ENCODE measurements around the gene SAFB2. TPM values are rescaled to one million over a fixed set of nuclear protein-coding genes. Genes with fewer than 3 reads are reported as not detected.

The SAFB2 gene
- total RNA-seq, 1 donor, result 38.0 TPM

GRCh38 chr19:5587071-5587455 is 35.5 kb downstream of the SAFB2 start:
- Histone ChIP-seq H2AFZ (ENCODE audit: low read length) (no peak overlapping the region), H3K79me2 (ENCODE audit: insufficient read depth, low read length) (no peaks in the 10 kb centered on the region), H3K4me3 (ENCODE audit: insufficient read depth, low read length) (no peak overlapping the region), H3K4me1 (ENCODE audit: insufficient read depth, low read length) (no peaks in the 10 kb centered on the region), H3K4me2 (ENCODE audit: insufficient read depth, low read length) (no peak overlapping the region), H3K9me3 (ENCODE audit: low read depth, low read length) (no peaks in the 10 kb centered on the region), H3K36me3 (ENCODE audit: insufficient read depth, low read length) (peaks cover 56% of the 10 kb centered on the region), H3K27me3 (ENCODE audit: insufficient read depth, low read length) (no peaks in the 10 kb centered on the region), H3K27ac (ENCODE audit: low read depth, low read length) (no peak overlapping the region), H4K20me1 (ENCODE audit: insufficient read depth, low read length) (peaks cover 19% of the 10 kb centered on the region)
- DNase-seq (ENCODE audit: insufficient read length, low spot score, missing footprints), result peak; percentile 77
- TF ChIP-seq CTCF (IDR thresholded peaks at IDR 0.05; ENCODE audit: extremely low read depth, low read depth, low read length), result no peak

GRCh38 chr19:5586300-5587070 is 36.1 kb downstream of the SAFB2 start:
- no peak overlapping the region for H3K27ac ChIP-seq (ENCODE audit: low read depth, low read length)
- TF ChIP-seq CTCF (IDR thresholded peaks at IDR 0.05; ENCODE audit: extremely low read depth, low read depth, low read length), result no peak

GRCh38 chr19:5585461-5586299 is 36.9 kb downstream of the SAFB2 start:
- no peaks in the 10 kb centered on the region for H3K27me3 ChIP-seq (ENCODE audit: insufficient read depth, low read length)
- TF ChIP-seq CTCF (IDR thresholded peaks at IDR 0.05; ENCODE audit: extremely low read depth, low read depth, low read length), result no peak
- peaks cover 46% of the 10 kb centered on the region for H3K36me3 ChIP-seq (ENCODE audit: insufficient read depth, low read length)
- H3K4me3 ChIP-seq (ENCODE audit: insufficient read depth, low read length), result no peak overlapping the region
- no peak overlapping the region for H3K4me2 ChIP-seq (ENCODE audit: insufficient read depth, low read length)
- peaks cover 17% of the 10 kb centered on the region for H4K20me1 ChIP-seq (ENCODE audit: insufficient read depth, low read length)
- no peak overlapping the region for H3K27ac ChIP-seq (ENCODE audit: low read depth, low read length)
- H3K9me3 ChIP-seq (ENCODE audit: low read depth, low read length), result no peaks in the 10 kb centered on the region
- no peaks in the 10 kb centered on the region for H3K79me2 ChIP-seq (ENCODE audit: insufficient read depth, low read length)
- no peaks in the 10 kb centered on the region for H3K4me1 ChIP-seq (ENCODE audit: insufficient read depth, low read length)
- no peak overlapping the region for H2AFZ ChIP-seq (ENCODE audit: low read length)
- DNase-seq (ENCODE audit: insufficient read length, low spot score, missing footprints), result peak; percentile 84

More at GRCh38 chr19:5586300-5587070, 36.1 kb downstream of the SAFB2 start:
- Histone ChIP-seq H3K79me2 (ENCODE audit: insufficient read depth, low read length) (no peaks in the 10 kb centered on the region), H3K4me1 (ENCODE audit: insufficient read depth, low read length) (no peaks in the 10 kb centered on the region), H3K27me3 (ENCODE audit: insufficient read depth, low read length) (no peaks in the 10 kb centered on the region), H4K20me1 (ENCODE audit: insufficient read depth, low read length) (peaks cover 19% of the 10 kb centered on the region), H2AFZ (ENCODE audit: low read length) (no peak overlapping the region), H3K4me3 (ENCODE audit: insufficient read depth, low read length) (no peak overlapping the region), H3K4me2 (ENCODE audit: insufficient read depth, low read length) (no peak overlapping the region), H3K9me3 (ENCODE audit: low read depth, low read length) (no peaks in the 10 kb centered on the region), H3K36me3 (ENCODE audit: insufficient read depth, low read length) (peaks cover 50% of the 10 kb centered on the region)
- peak; percentile 77 for DNase-seq (ENCODE audit: insufficient read length, low spot score, missing footprints)

- H3K27me3 ChIP-seq (ENCODE audit: insufficient read depth, low read length), result no peaks in the 10 kb centered on the region
- no peaks in the 10 kb centered on the region for H3K79me2 ChIP-seq (ENCODE audit: insufficient read depth, low read length)
- no peak overlapping the region for H3K27ac ChIP-seq (ENCODE audit: low read depth, low read length)
- H3K9me3 ChIP-seq (ENCODE audit: low read depth, low read length), result no peaks in the 10 kb centered on the region
- H2AFZ ChIP-seq (ENCODE audit: low read length), result no peak overlapping the region
- peak; percentile 73 for DNase-seq (ENCODE audit: insufficient read length, low spot score, missing footprints)
- H3K4me3 ChIP-seq (ENCODE audit: insufficient read depth, low read length), result no peak overlapping the region
- no peak for TF ChIP-seq CTCF (IDR thresholded peaks at IDR 0.05; ENCODE audit: extremely low read depth, low read depth, low read length)
- H3K36me3 ChIP-seq (ENCODE audit: insufficient read depth, low read length), result peaks cover 6% of the 10 kb centered on the region
- no peaks in the 10 kb centered on the region for H3K4me1 ChIP-seq (ENCODE audit: insufficient read depth, low read length)
- peaks cover 6% of the 10 kb centered on the region for H4K20me1 ChIP-seq (ENCODE audit: insufficient read depth, low read length)
- no peak overlapping the region for H3K4me2 ChIP-seq (ENCODE audit: insufficient read depth, low read length)
These were observed 42.4 kb downstream of the SAFB2 start for GRCh38 chr19:5580161-5580571.
